Kidney capillary endothelial cell (primary cell): ENCODE results near the gene SCYGR4.
"Not testable (repeated sequence)": the region's sequence is repeated elsewhere in the genome, so short reads cannot be mapped to it uniquely, and the experiment has no call there.

Experiments used
- DNase-seq: peaks from one replicate; pipeline ENCODE4 v3.0.0-alpha.2; 2018; ENCODE audit warnings: low spot score

The SCYGR4 gene, protein sequence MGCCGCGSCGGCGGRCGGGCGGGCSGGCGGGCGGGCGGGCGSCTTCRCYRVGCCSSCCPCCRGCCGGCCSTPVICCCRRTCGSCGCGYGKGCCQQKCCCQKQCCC

DNA sequence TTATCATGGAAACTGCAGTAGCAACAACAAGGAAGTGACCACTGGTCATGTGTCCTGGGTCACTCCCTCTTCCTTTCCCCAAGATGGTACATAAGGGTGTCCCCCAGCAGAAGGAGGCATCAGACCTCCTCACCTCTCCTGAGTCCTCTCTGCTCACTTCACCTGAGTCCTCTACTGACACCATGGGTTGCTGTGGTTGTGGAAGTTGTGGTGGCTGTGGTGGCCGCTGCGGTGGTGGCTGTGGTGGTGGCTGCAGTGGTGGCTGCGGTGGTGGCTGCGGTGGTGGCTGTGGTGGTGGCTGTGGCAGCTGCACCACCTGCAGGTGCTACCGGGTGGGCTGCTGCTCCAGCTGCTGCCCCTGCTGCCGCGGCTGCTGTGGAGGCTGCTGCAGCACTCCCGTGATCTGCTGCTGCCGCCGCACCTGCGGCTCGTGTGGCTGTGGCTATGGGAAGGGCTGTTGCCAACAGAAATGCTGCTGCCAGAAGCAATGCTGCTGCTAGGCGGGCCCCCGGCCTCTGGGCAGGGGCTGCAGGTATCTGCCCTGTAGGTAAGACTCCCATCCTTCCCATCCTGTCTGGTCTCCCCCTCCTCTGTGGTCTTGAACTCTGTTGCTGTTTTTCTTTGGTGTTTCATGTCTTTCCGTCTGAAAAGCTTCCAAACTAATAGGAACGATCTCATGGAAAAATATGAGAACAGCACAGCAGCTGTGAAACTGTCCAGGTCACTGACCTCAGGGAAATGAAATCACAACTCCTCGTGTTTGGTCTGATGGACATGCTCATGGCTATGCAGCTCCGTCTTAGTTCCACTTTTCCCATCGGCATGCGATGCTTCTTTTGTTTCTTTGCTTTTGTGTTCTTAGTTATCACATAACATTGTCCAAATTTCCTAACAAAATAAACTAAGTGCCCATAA lies at the start of gene SCYGR4:
Gene SCYGR4, plus strand, starts transcription at position 183 of the 915 bp plus-strand sequence. Its CDS starts 0 bp downstream, at position 183.
- DNase-seq: no peak

DNA sequence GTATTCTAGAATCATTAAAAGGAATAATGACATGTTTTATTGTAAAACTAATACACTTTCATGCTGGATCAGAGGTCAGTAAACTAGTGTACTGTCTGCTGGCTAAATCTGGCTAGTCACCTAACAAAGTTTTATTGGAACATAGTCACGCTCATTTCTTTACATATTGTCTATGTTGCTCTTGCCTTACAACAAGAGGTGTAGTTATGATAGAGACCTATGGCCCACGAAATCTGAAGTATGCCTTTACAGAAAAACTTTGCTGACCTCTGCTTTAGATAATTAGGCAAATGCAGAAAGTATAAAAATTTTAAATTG lies 48.5 kb upstream of the SCYGR4 start:
- no peak for DNase-seq

DNA sequence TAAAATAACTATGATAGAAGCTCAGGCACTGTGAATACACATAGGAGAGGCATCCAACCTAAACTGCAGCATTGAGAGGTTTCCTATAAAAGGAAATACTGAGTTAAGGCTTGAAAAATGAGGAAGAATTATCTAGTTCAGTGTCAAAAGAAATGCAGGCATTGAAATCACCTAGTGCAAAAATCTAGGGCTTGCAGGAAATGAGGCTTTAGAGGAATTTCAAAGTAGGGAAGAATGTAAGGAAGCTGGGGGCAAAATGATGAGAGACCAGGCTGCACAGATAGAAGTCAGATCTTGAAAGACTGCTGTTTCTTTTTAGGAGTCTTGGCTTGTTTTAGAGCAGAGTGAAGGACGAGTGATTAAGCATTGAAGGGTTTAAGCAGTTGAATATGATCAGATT lies 46.7 kb upstream of the SCYGR4 start:
- DNase-seq: no peak

DNA sequence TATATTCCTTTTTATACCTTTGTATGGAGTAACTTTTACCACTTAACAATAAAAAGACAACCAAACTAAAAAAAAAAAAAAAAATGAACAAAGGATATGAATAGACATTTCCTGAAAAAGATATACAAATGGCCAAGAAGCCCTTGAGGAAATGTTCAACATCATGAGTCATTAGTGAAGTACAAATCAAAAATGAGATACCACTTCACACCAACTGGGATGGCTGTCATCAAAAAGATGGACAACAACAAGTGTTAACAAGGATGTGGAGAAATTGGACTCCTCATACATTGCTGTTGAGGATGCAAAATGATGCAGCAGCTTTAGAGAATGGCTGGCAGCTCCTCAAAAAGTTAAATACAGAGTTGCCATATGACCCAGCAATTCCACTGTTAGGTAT lies 41.2 kb upstream of the SCYGR4 start:
- DNase-seq: no peak

DNA sequence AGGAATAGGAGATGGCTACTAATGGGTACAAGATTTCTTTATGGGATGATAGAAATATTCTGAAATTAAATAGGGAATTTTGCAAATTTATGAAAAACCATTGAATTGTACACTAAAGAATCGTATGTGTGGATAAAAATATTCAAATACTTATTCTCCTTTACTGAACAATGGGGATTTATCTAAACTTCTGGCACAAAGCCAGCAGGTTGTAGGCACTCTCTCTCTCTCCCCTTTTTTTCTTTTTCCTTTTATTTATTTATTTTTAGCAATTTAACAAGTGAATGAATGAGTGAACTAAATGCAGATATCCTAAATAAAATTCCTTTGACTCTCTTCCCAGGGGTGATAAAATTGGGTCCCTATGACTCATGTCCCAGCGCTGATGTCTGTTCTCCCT lies 40.5 kb upstream of the SCYGR4 start:
- DNase-seq: no peak

DNA sequence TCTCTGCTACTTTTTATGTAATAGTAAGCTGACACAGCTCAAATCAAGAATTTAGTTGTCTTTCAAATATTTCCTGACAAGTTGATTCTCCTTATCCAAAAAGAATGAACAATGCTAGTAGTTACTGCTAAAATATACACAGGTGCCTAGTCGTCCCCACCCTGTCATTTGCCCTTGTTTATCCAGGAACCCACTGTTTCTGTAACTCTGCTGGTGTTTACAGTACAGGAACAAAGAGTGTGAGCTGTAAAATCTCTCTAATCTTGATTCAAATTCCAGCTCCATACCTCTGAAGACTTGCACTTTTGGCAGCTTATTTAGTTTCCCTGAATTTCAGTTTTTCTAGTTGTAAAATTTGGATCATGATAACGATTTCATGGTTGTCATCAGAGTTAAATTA lies 39.7 kb upstream of the SCYGR4 start:
- DNase-seq: no peak

DNA sequence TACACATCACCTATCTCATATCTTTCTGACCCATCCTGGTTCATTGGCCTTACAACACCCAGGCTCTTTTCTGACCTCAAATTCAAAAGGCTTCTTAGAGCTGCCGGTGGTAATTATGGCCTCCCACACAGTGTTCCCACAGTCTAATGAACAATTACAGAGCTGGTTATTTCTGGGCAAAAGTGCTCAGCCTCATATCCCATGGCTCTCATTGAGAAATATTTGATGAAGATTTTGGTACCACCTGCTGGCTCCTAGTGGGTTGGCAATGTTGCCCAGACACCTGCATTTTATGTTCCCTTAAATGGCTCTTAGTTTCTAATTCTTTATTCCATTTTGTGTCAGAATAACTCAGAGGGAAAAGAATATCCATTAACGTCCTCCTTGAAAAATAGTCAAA lies 38.7 kb upstream of the SCYGR4 start:
- no peak for DNase-seq

DNA sequence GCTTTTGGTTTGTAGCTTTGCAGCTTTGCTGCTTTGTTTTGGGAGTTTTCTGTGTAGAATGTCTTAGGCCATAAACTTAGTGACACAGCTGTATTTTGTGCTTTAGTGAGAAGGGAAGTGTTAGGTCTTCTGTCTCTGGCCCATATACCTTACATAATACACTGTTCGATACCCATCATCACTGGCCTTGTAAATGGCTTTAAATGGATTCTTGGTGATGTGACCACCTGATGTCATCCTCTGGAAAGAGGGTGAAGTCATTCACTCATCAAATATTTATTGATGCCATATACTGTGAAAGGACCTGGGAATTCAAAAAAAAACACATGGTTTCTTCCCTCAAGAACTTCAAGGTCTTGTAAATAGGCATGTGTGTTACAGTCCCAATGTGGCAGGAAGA lies 37.5 kb upstream of the SCYGR4 start:
- DNase-seq: no peak

DNA sequence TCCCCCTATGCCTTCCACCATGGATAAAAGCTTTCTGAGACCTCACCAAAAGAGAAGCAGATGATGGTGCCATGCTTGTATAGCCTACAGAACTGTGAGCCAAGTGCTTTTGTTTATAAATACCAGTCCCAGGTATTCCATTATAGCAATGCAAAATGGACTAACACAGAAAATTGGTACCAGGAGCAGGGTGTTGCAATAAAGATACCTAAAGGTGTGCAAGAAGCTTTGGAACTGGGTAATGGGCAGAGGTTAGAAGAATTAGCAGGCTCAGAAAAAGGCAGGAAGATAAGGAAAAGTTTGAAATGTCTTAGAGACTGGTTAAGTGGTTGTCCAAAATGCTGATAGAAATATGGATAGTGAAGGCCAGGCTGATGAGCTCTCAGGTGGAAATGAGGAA lies 34.9 kb upstream of the SCYGR4 start:
- DNase-seq: no peak

DNA sequence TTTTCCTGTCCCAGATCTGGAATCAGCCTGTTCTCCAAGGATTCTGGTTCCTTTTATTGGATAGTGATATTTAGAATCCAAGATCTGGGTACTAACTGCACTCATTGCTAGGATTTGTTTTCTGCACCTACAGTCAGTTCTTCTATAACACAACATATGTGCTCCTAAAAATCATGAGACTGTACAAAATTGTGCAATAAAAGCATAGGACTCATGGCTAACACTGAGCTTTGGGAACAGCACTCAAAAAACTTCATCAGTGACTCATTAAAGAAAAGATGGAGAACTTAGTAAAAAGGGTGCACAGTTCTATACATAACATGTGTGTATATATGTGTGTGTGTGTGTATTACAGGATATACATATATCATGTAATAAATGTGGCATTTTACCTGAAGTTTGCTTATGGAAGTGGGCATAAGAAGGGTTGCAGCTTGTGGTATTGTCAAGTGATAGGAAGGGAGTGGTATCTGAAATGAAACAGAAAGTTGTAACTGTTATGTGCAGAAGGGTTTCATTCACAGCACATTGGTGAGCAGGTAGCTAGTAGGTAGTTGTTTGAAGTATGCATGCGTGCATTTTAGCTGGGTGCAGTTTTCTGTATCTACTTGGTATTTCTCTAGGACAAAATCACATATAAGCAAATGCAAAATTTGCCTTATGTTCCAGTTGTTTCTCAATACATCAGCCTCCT lies 24.5 kb upstream of the SCYGR4 start:
- DNase-seq: no peak

DNA sequence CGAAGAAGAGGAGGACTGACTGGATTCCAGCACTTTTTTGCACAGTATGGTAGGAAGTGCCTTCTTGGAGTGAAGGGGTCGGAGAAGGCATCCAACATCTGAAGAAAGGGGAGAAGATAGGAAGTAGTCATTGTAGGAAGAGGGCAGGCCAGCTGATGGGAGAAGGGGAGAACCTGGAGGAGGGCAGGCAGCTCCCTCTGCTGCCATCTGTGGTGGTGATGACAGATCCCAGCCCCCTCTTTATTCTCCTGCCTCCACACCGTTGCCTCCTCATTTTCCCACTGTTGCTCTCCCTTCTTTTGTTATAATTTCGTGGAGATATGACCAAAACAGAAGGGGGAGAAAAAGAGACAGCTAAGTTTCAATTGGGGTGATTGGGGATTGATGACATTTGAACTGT lies 21.5 kb upstream of the SCYGR4 start:
- no peak for DNase-seq

DNA sequence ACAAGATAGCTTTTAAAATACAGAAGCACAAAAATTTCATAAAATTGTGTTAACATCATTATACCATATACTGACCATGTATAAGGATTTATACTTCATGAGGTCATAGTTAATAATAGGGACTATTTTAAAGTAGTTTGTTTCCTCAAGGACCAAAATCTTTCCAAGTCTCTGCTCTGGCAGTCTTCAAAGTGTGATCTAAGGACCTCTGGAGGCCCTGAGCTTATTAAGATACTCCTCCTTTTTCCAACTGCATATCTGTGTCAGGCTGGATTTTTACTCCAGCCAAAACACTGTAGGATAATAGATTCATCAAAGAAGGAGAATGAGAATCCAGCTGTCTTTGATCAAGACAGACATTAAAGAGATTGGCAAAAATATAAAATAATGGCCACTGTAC lies 20.3 kb upstream of the SCYGR4 start:
- no peak for DNase-seq

DNA sequence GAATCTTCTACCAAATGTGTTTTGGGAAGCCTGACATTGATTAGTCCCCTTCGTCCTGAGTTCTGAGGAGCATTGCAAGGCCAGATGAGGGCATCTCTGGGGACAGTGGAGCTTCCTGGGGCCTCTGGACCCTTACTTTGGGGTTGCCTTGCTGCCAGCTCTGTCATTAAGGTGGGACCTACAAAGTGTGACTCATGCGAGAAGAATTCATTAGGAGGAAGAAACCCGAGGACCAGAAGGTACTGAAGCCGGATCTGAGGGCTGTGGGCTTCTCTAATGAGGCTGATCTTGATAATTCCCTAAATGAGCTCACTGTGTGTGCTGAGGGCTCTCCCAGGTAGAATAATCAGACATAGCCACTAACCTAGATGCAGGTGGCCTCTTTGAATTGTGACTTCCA lies 19.3 kb upstream of the SCYGR4 start:
- DNase-seq: no peak

DNA sequence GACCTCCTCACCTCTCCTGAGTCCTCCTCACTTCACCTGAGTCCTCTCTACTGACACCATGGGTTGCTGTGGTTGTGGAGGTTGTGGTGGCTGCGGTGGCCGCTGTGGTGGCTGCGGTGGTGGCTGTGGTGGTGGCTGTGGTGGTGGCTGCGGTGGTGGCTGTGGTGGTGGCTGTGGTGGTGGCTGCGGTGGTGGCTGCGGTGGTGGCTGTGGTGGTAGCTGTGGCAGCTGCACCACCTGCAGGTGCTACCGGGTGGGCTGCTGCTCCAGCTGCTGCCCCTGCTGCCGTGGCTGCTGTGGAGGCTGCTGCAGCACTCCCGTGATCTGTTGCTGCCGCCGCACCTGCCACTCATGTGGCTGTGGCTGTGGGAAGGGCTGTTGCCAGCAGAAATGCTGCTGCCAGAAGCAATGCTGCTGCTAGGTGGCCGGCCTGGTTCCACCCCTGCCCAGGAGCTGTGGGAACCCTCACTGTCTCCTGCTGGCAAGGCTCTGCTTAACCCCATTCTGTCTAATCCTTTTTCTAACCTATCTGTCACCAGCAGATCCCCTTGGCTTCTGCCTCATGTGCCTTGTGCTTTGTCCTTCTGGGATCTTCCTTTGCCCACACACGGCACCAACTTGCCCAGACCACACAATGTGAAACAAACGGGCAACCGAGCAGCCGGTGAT lies 18.3 kb upstream of the SCYGR4 start, which contains the start of gene SCYGR2:
Gene SCYGR2, plus strand, starts transcription at position 59 of the 669 bp plus-strand sequence. Its CDS starts 0 bp downstream, at position 59.
- not testable (repeated sequence) for DNase-seq

DNA sequence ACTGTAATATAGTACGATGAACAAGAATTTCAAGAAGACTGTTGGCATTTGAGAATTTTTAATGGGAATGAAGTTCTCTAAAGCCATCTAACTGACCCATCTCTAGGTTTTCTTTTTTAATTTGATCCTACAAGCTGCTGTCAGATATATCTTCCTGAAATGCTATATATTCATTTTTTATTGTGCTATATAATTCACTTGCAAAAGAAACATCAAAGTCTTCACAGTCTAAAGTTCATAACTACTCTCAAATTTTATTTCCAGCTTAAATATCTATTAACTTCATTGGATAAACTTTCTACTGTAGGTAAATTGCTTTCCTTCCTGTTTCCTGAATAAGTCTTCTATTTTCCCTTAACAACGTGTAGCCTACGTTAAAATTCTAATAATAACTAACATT lies 14.9 kb upstream of the SCYGR4 start:
- no peak for DNase-seq

DNA sequence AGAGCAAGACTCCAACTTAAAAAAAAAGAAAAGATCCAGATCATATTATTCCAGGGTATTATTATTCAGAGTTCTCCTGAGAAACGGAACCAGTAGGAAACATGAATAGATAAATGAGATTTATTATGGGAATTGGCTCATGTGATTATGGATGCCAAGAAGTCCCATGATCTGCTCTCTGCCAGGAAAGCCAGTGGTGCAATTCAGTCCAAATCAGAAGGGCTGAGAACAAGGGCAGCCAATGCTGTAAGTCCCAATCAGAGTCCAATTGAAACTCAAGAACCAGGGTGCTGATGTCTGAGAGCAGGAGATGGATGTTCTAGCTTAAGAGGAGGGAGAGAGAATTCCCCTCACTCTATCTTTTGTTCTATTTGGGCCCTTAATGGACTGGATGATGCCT lies 10.8 kb upstream of the SCYGR4 start:
- DNase-seq: no peak

DNA sequence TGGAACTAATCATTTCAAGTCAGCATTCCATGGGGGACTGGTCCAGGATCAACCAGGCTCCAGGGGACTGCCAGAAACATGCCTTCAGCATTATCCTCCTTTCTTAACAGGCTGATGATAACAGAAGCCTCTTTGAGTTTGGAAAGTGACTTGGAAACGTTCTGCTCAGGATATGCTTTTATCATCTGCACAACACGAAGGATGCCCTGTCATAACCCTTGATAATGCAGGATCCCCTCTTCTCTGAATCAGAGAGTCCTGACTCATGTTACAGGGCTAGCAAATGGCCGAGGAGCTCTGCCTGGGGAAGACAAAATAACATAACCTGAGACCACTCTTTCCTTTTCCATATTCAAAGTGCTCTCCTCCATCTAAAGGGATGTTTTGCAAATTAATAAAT lies 9.4 kb upstream of the SCYGR4 start:
- DNase-seq: no peak

DNA sequence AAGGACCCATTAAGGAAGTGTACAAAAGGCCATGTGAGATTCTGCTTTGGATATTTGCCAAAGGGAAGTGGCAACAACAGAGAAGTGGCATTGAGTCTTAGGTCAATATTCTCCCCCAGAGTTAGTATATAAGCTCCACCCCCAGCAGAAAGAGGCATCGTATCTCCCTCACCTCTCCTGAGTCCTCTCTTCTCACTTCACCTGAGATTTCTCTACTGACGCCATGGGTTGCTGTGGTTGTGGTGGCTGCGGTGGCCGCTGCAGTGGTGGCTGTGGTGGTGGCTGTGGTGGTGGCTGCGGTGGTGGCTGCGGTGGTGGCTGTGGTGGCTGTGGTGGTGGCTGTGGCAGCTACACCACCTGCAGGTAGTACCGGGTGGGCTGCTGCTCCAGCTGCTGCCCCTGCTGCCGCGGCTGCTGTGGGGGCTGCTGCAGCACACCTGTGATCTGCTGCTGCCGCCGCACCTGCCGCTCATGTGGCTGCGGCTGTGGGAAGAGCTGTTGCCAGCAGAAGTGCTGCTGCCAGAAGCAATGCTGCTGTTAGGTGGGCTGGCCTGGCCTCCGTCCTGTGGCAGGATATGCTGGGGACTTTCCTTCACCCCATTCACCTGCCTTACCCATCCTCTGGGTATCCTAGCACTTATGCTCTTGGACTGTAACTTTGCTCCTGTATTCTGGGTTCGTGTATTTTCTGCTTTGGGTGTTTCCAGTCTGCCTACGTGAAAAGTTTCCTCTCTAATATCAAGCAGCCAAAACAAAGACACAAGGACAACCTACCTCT lies 8.5 kb upstream of the SCYGR4 start:
- no peak for DNase-seq

DNA sequence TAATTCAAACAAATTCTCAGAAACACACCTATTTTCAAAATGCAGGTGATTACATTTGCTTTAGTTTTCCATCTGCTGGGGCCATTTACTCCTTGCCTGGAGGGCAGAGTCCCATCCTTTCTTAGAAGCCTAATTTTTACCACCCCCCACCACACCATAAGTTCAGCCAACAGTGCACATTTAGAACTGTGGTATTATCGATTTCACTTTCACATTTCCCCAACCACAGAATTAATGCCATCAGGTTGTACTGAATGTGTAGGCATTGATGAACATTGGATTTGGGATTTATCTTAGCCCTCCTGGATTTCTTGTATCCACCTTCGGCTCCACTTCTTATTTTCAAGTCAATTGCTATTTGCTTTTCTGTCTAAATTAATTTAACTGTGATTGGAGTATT lies 7.2 kb upstream of the SCYGR4 start:
- no peak for DNase-seq

DNA sequence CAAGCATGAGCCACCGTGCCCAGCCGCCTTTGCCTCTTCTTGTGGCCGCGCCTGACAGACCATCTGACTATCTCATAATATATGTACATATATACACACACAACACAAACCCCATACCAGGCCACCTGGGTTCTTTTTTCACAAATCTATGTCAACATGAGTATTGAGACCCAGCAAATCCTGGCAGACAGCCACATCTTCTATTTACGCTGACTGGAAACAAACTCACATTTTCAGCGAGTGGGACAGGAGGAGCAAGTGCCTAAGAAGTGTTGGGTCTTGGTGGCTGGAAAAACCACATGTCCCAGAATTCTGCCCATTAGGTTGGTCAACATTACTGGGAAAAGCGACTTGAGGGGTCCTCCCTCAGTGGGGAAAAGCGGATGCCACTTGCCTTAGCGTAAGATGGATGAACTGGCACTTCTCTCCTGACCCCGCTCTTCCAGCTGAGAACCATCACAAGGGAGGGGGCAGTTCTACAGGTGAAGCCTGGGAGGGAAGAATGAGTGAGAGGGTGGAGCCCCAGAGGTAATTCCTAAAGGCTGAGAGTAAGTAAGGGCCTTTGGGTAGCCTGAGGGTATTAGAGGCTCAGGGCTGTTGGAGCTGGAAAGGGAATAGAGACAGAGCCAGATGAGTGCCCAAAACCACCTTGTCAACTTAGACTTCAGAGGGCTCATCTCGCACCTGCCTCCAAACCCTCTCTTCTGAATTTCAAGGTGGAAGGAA lies 4.6 kb upstream of the SCYGR4 start:
- DNase-seq: no peak

DNA sequence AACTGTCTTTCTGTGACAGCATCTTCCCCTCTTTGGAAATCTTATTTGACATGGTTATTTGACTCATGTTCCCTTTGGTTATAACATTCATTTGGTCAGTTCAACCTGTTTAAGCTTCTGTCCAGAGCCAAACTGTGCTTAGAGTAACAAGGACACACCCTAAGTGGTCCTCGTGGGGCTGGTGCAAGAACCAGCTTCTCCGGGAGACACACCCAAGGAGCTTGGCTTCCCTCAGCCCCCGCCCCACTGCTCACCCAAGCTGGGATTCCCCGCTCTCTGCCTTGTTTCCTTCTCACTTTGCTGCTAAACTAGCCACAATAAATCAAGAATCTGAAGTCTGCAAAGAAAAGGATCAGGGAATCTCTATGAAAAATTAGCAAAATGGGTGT lies 4.0 kb upstream of the SCYGR4 start:
- no peak for DNase-seq
